GM19397 (cell line): ENCODE data around the gene ANK2.

Source experiments
- ATAC-seq: cut with Tn5 transposase; IDR thresholded peaks from one replicate; pipeline ENCODE4 v1.9.1; 2021; ENCODE audit warnings: mild to moderate bottlenecking, moderate library complexity; ENCODE audit not compliant: unreplicated experiment

ANK2 gene

GRCh38 chr4:113088050-113088449 is 38.6 kb downstream of the ANK2 start:
- no peak for ATAC-seq

GRCh38 chr4:113090954-113091353 is 41.5 kb downstream of the ANK2 start:
- no peak for ATAC-seq

GRCh38 chr4:113094331-113094730 is 44.9 kb downstream of the ANK2 start:
- no peak for ATAC-seq

- ATAC-seq, result no peak
Observed at GRCh38 chr4:113094802-113095201, 45.3 kb downstream of the ANK2 start.

- no peak for ATAC-seq
Observed at GRCh38 chr4:113101669-113102068, 52.2 kb downstream of the ANK2 start.

- ATAC-seq, result no peak
Observed at GRCh38 chr4:113103556-113103955, 54.1 kb downstream of the ANK2 start.

GRCh38 chr4:113106108-113106507 is 56.7 kb downstream of the ANK2 start:
- no peak for ATAC-seq

GRCh38 chr4:113109106-113109718 is 59.8 kb downstream of the ANK2 start:
- no peak for ATAC-seq

- ATAC-seq, result no peak
Observed at GRCh38 chr4:113112338-113112978, 63.0 kb downstream of the ANK2 start.

GRCh38 chr4:113113151-113113550 is 63.7 kb downstream of the ANK2 start:
- ATAC-seq, result no peak

GRCh38 chr4:113114884-113115283 is 65.4 kb downstream of the ANK2 start:
- ATAC-seq, result no peak

- ATAC-seq, result no peak
Observed at GRCh38 chr4:113116414-113117357, 67.2 kb downstream of the ANK2 start.

GRCh38 chr4:113117358-113117702 is 67.9 kb downstream of the ANK2 start:
- no peak for ATAC-seq

- no peak for ATAC-seq
Observed at GRCh38 chr4:113122066-113122465, 72.6 kb downstream of the ANK2 start.

GRCh38 chr4:113125418-113125817 is 76.0 kb downstream of the ANK2 start:
- no peak for ATAC-seq

GRCh38 chr4:113131136-113131535 is 81.7 kb downstream of the ANK2 start:
- no peak for ATAC-seq

GRCh38 chr4:113131621-113132020 is 82.2 kb downstream of the ANK2 start:
- no peak for ATAC-seq

GRCh38 chr4:113141901-113142346 is 92.5 kb downstream of the ANK2 start:
- ATAC-seq, result peak; percentile 53

- ATAC-seq, result no peak
Observed at GRCh38 chr4:113142351-113142750, 92.9 kb downstream of the ANK2 start.

GRCh38 chr4:113144091-113144490 is 94.6 kb downstream of the ANK2 start:
- no peak for ATAC-seq

- ATAC-seq, result no peak
Observed at GRCh38 chr4:113145147-113145518, 95.7 kb downstream of the ANK2 start.
